Endothelial cell of umbilical vein (primary cell): Measurements from ENCODE around the gene TSPAN17. TPM values are rescaled to one million over a fixed set of nuclear protein-coding genes. Genes with fewer than 3 reads are reported as not detected.
"Not testable (repeated sequence)": the region's sequence is repeated elsewhere in the genome, so short reads cannot be mapped to it uniquely, and the experiment has no call there.

Experiments
- Bru-seq: library from RNA; stranded (reverse); fragments of 400-500 nt; gene quantifications from one replicate; lab custom pipeline; 2021; lab: Mats Ljungman, UMichigan
- BruChase-seq, 2 experiments: library from RNA; stranded (reverse); fragments of 400-500 nt; gene quantifications; one replicate each; lab custom pipeline; 2021; lab: Mats Ljungman, UMichigan
- BruUV-seq: library from RNA; stranded (reverse); fragments of 400-500 nt; replicated peaks from 2 replicates; lab custom pipeline; 2021; lab: Mats Ljungman, UMichigan
- CTCF ChIA-PET: fragments of 300-600, 350-600 bp; sonication (Branson Sonifier 250); formaldehyde crosslinking; loops from one replicate; lab custom pipeline; 2021; ENCODE audit warnings: antibody characterized with exemption, inconsistent platforms; lab: Charles Lee
- POLR2A ChIA-PET: fragments of 300-600, 350-600 bp; sonication (Branson Sonifier 250); formaldehyde crosslinking; loops from one replicate; lab custom pipeline; 2021; ENCODE audit warnings: antibody characterized with exemption, inconsistent platforms; lab: Charles Lee
- DNase-seq: peaks from one replicate; pipeline ENCODE4 v3.0.0-alpha.2; 2011; ENCODE audit warnings: low read depth, low spot score
- FAIRE-seq: peaks from 2 replicates; lab custom pipeline; 2011; peaks lifted over from hg19 to GRCh38; lab: Jason Lieb, UNC
- H2AFZ ChIP-seq: 2 replicates; pipeline ENCODE4 v1.6.0; 2012; ENCODE audit warnings: low read depth, low read length, control low read depth, inconsistent platforms
- H3K27ac ChIP-seq: 2 replicates; pipeline ENCODE4 v1.5.1; 2011; ENCODE audit warnings: low read depth, mild to moderate bottlenecking, control low read depth, low read length, moderate library complexity; ENCODE audit not compliant: insufficient read depth
- H3K27me3 ChIP-seq, 2 experiments: 2 replicates each; pipeline versions ENCODE4 v1.6.0 to v1.6.1; 2011; ENCODE audit warnings: low read length in 2 of 2, mixed read lengths in 1 of 2; ENCODE audit not compliant: control insufficient read depth in 2 of 2, insufficient read depth in 2 of 2
- H3K36me3 ChIP-seq, 2 experiments: 2 replicates in 1 of 2; 3 replicates in 1 of 2; pipeline ENCODE4 v1.5.1; 2011; ENCODE audit warnings: low read length in 2 of 2, mild to moderate bottlenecking in 1 of 2, moderate library complexity in 1 of 2; ENCODE audit not compliant: control insufficient read depth in 2 of 2, insufficient read depth in 2 of 2; ENCODE audit errors: extremely low read depth in 1 of 2
- H3K4me1 ChIP-seq: 3 replicates; pipeline ENCODE4 v1.5.1; 2011; ENCODE audit warnings: mild to moderate bottlenecking, low read length; ENCODE audit not compliant: control insufficient read depth, insufficient read depth; ENCODE audit errors: extremely low read depth
- H3K4me2 ChIP-seq: 2 replicates; pipeline ENCODE4 v1.6.1; 2011; ENCODE audit warnings: low read length, control low read depth, mixed read lengths; ENCODE audit not compliant: insufficient read depth
- H3K4me3 ChIP-seq, 3 experiments: fragments of 200-600 bp in 1 of 3; sonication (generic), shearing (Covaris generic) in 1 of 3; replicated peaks in 1 of 3; 2 replicates each; pipeline ENCODE4 v1.5.1; 2011 to 2016; ENCODE audit warnings: control low read depth in 3 of 3, low read length in 3 of 3, mild to moderate bottlenecking in 2 of 3, inconsistent platforms in 1 of 3, low read depth in 1 of 3, moderate library complexity in 1 of 3; ENCODE audit not compliant: insufficient read depth in 1 of 3
- H3K79me2 ChIP-seq: 2 replicates; pipeline ENCODE4 v1.6.0; 2012; ENCODE audit warnings: low read length, inconsistent platforms; ENCODE audit not compliant: control insufficient read depth, insufficient read depth
- H3K9ac ChIP-seq: replicated peaks from 2 replicates; pipeline ENCODE3; 2011; ENCODE audit warnings: low read length, control low read depth; ENCODE audit not compliant: insufficient read depth; ENCODE audit errors: extremely low read depth
- H3K9me1 ChIP-seq: replicated peaks from 3 replicates; pipeline ENCODE4 v1.6.0; 2011; ENCODE audit warnings: mild to moderate bottlenecking, low read length; ENCODE audit not compliant: control insufficient read depth, insufficient read depth; ENCODE audit errors: extremely low read depth
- H3K9me3 ChIP-seq: replicated peaks from 2 replicates; pipeline ENCODE4 v1.5.1; 2012; ENCODE audit warnings: low read length, inconsistent platforms; ENCODE audit not compliant: control insufficient read depth, insufficient read depth
- H4K20me1 ChIP-seq: replicated peaks from 2 replicates; pipeline ENCODE3; 2011; ENCODE audit warnings: mild to moderate bottlenecking, low read length; ENCODE audit not compliant: control insufficient read depth, insufficient read depth; ENCODE audit errors: extremely low read depth
- EZH2 ChIP-seq: IDR thresholded peaks from 2 replicates; pipeline ENCODE4 v1.6.1; 2012; ENCODE audit warnings: borderline replicate concordance, low read depth, mild to moderate bottlenecking, moderate library complexity, low read length, inconsistent platforms; ENCODE audit not compliant: severe bottlenecking
- FOS ChIP-seq: IDR thresholded peaks from 2 replicates; pipeline ENCODE4 v1.6.1; 2011; ENCODE audit warnings: mild to moderate bottlenecking, low read length, moderate library complexity, borderline replicate concordance; ENCODE audit not compliant: insufficient read depth
- GATA2 ChIP-seq: IDR thresholded peaks from 2 replicates; pipeline ENCODE4 v1.7.0; 2011; ENCODE audit warnings: low read depth, mild to moderate bottlenecking, moderate library complexity, mixed read lengths, low read length; ENCODE audit not compliant: insufficient read length, insufficient read depth
- JUN ChIP-seq: IDR thresholded peaks from 2 replicates; pipeline ENCODE4 v1.6.1; 2011; ENCODE audit warnings: borderline replicate concordance, low read depth; ENCODE audit not compliant: insufficient read length, insufficient read depth
- MYC ChIP-seq: IDR thresholded peaks from one replicate; pipeline ENCODE4 v1.6.1; 2011; ENCODE audit warnings: mild to moderate bottlenecking, low read depth, low read length
- POLR2A ChIP-seq: IDR thresholded peaks from 2 replicates; pipeline ENCODE4 v1.6.1; 2012; ENCODE audit warnings: low read depth, mild to moderate bottlenecking, control low read depth, low read length
- POLR2AphosphoS5 ChIP-seq: IDR thresholded peaks from 2 replicates; pipeline ENCODE4 v1.6.1; 2012; ENCODE audit warnings: low read depth, mild to moderate bottlenecking, control low read depth, low read length, moderate library complexity; ENCODE audit not compliant: insufficient read depth
- dilution Hi-C: fragments of 300-500 bp; cut with MboI; formaldehyde crosslinking; loops from one replicate; pipeline ENCODE4 v1.15.0; 2019; ENCODE audit warnings: low sequenced_read_pairs; ENCODE audit not compliant: extremely low pct_ligation_motif_present
- intact Hi-C: fragments of 100-400 bp; cut with micrococcal nuclease; formaldehyde crosslinking; loops from one replicate; pipeline ENCODE4 v1.10.0; 2022
- long read RNA-seq: library from polyadenylated mRNA; stranded (forward); transcript quantifications from one replicate; pipeline ENCODE4 v2.0.0, GENCODE V29; 2021
- polyA minus RNA-seq, 3 experiments: library from RNA; depleted of rRNA, polyadenylated mRNA; stranded (reverse); fragments of >200 nt; gene quantifications; 1 replicate in 1 of 3; 2 replicates in 2 of 3; pipeline ENCODE4 v1.2.3, GENCODE V29; 2011
- polyA plus RNA-seq, 4 experiments: library from polyadenylated mRNA; depleted of rRNA in 3 of 4; stranded (reverse) in 3 of 4; unstranded in 1 of 4; fragments of >200 nt; gene quantifications; 2 replicates each; pipeline versions ENCODE4 v1.2.1 to v1.2.3, GENCODE V29; 2011 to 2012; ENCODE audit warnings: missing spikeins in 1 of 4
- total RNA-seq: library from RNA; stranded (reverse); gene quantifications from 2 replicates; pipeline ENCODE4 v1.2.3, GENCODE V29; 2021
- TF ChIP-seq, protein P1 (sequence below): IDR thresholded peaks from 2 replicates; pipeline ENCODE4 v1.6.1; 2011; ENCODE audit not compliant: insufficient read depth, insufficient read length
- TF ChIP-seq, protein P2 (sequence below), 2 donors: IDR thresholded peaks; 1 replicate in 1 of 2; 2 replicates in 1 of 2; pipeline ENCODE4 v1.5.1; 2011; ENCODE audit warnings: low read length in 2 of 2, mild to moderate bottlenecking in 2 of 2, moderate library complexity in 2 of 2, control low read depth in 1 of 2, inconsistent platforms in 1 of 2, low read depth in 1 of 2; ENCODE audit not compliant: insufficient read depth in 1 of 2; ENCODE audit errors: extremely low read depth in 1 of 2

TSPAN17 gene, protein sequence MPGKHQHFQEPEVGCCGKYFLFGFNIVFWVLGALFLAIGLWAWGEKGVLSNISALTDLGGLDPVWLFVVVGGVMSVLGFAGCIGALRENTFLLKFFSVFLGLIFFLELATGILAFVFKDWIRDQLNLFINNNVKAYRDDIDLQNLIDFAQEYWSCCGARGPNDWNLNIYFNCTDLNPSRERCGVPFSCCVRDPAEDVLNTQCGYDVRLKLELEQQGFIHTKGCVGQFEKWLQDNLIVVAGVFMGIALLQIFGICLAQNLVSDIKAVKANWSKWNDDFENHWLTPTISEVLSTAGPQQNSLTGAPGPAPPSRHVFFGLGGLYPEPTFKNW
- total RNA-seq = 55.9 and 57.0 TPM in 2 replicates
- 64.1 and 73.3 TPM in 2 replicates for polyA plus RNA-seq
- polyA plus RNA-seq (2011; cell fraction: cytosol; rRNA removed) = 45.0 and 54.0 TPM in 2 replicates
- polyA plus RNA-seq (2011; cell fraction: nucleus; rRNA removed) = 85.7 and 95.0 TPM in 2 replicates
- 54.6 and 56.8 TPM in 2 replicates for polyA plus RNA-seq (2012)
- 91.1 and 94.5 TPM in 2 replicates for polyA minus RNA-seq
- 12.0 TPM for polyA minus RNA-seq (2011; cell fraction: cytosol; rRNA and poly(A)+ RNA removed)
- 30.8 and 33.2 TPM in 2 replicates for polyA minus RNA-seq (2011; cell fraction: nucleus; rRNA and poly(A)+ RNA removed)
- percentile 55 among the genes with signal in this experiment for Bru-seq, nascent RNA
- percentile 89 among the genes with signal in this experiment for BruChase-seq, experiment 1, labeled RNA remaining after a 6-hour chase
- percentile 80 among the genes with signal in this experiment for BruChase-seq, experiment 2, labeled RNA remaining after a 2-hour chase
- long read RNA-seq, transcript TSPAN17-207 (9 exons, 2,457 nt) = major isoform, 7 of 32 reads
- long read RNA-seq, partial matches to known transcripts = 23 of 32 reads
- long read RNA-seq, other reads (novel, unspliced or antisense) = 1 of 32 reads

DNA sequence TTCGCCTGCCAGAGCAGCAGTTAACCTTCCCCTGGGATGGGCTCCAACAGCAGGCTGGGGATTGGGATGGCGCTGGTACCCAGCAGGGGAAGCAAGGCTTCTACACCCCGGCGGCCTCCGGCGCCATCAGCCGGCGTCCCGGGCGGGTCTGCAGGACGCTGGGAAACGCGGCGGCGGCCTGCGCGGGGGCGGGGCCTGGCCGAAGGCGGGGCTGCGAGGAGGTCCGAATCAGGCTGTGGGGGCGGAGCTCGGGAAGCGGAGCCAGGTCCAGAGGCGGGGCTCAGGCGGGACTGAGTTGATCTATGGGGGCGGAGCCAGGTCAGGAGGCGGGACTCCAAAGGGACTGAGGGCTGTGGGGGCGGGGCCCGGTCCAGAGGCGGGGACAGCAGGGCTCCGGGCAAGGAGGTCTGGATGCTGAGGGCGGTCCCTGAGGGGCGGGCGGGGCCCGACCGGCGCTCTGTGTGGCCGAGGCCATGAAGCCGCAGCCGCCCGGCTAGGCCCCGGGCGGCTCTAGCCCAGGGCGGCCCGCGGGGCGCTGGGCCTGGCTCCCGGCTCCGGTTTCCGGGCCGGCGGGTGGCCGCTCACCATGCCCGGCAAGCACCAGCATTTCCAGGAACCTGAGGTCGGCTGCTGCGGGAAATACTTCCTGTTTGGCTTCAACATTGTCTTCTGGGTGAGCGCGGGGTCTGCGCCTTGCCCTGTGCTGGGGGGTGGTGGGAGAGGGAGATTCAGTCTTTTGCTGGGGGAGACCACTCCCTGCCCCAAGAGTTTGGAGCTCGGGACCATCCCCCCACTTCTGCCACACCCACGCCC lies at the start of gene TSPAN17:
Gene TSPAN17 (plus strand): TSS at position 455 of the 813 bp plus-strand sequence. CDS start 132 bp downstream, at position 587.
- dilution Hi-C loops = no loop called here
- H3K9ac ChIP-seq = peak within 1 kb of the TSS; percentile 62
- DNase-seq (peak; percentile 99), FAIRE-seq (peak; percentile 96)
- H3K9me1 ChIP-seq = no peaks in the 10 kb centered on the region
- CTCF ChIA-PET = interaction anchor here (0.6 to 2.4 kb wide), 13 partner anchors 11 to 917 kb away, joined by 3 to 20 read pairs (median 5); partner anchors contain the start of genes EIF4E1B and SNCB
- intact Hi-C loops = loop anchor here (1.0 to 2.0 kb wide), 5 partner anchors 28 to 259 kb away; partner anchors contain the start of genes HIGD2A, NOP16 and RNF44
- H3K27ac ChIP-seq = peak within 1 kb of the TSS; percentile 0
- no peaks in the 10 kb centered on the region for H3K9me3 ChIP-seq
- H3K4me1 ChIP-seq = peaks cover 12% of the 10 kb centered on the region
- POLR2A ChIA-PET = interaction anchor here (0.9 to 1.6 kb wide), 3 partner anchors 13 to 110 kb away, joined by 3 to 4 read pairs (median 3); partner anchors contain the start of gene RNF44
- no peak for TF ChIP-seq JUN
- no peak for TF ChIP-seq MYC
- TF ChIP-seq, protein P1, sequence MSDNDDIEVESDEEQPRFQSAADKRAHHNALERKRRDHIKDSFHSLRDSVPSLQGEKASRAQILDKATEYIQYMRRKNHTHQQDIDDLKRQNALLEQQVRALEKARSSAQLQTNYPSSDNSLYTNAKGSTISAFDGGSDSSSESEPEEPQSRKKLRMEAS = no peak
- TF ChIP-seq EZH2 = no peak
- TF ChIP-seq, protein P2, sequence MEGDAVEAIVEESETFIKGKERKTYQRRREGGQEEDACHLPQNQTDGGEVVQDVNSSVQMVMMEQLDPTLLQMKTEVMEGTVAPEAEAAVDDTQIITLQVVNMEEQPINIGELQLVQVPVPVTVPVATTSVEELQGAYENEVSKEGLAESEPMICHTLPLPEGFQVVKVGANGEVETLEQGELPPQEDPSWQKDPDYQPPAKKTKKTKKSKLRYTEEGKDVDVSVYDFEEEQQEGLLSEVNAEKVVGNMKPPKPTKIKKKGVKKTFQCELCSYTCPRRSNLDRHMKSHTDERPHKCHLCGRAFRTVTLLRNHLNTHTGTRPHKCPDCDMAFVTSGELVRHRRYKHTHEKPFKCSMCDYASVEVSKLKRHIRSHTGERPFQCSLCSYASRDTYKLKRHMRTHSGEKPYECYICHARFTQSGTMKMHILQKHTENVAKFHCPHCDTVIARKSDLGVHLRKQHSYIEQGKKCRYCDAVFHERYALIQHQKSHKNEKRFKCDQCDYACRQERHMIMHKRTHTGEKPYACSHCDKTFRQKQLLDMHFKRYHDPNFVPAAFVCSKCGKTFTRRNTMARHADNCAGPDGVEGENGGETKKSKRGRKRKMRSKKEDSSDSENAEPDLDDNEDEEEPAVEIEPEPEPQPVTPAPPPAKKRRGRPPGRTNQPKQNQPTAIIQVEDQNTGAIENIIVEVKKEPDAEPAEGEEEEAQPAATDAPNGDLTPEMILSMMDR (IDR thresholded peaks at IDR 0.05; ENCODE audit: extremely low read depth in 1 of 2, insufficient read depth in 1 of 2, low read depth in 1 of 2, low read length in 2 of 2) = peak in 1 of 2 donors; percentile 10
- peak; percentile 98 for TF ChIP-seq POLR2A
- peak; percentile 93 for TF ChIP-seq POLR2AphosphoS5
- no peak for TF ChIP-seq FOS
- no peak for TF ChIP-seq GATA2
- H3K36me3 ChIP-seq = no peaks in the 10 kb centered on the region
- H3K79me2 ChIP-seq = peaks cover 9% of the 10 kb centered on the region
- no TSS peak for BruUV-seq
- peak within 1 kb of the TSS; percentile 68 for H3K4me2 ChIP-seq
- H4K20me1 ChIP-seq = no peaks in the 10 kb centered on the region
- H3K4me3 ChIP-seq = peak within 1 kb of the TSS; percentile 29 to 51 (median 50)
- peak within 1 kb of the TSS; percentile 62 for H2AFZ ChIP-seq
- no peaks in the 10 kb centered on the region for H3K27me3 ChIP-seq

DNA sequence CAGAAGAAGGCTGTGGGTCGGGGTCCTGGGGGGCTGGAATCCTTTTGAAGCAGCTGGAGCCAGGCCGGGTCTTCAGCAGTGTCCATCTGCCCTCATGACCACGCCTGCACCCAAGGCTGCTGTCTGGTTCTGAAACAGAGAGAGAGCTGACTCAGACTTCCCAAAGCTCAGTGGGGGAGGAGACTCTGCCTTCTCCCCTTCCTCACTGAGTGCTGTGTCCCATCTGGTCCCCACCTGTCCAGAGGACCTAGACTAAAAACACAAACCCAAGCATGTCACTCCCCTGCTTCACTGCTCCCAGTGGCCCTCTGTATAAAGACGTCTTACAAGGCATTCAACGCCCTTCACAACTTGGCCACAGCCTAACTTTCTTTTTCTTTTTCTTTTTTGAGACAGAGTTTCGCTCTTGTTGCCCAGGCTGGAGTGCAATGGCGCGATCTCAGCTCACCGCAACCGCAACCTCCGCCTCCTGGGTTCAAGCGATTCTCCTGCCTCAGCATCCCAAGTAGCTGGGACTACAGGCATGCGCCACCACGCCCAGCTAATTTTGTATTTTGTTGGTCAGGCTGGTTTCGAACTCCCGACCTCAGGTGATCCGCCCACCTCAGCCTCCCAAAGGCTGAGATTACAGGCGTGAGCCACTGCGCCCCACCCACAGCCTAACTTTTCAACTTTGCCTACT lies 47.4 kb upstream of the TSPAN17 start:
- H3K9me1 ChIP-seq, H2AFZ ChIP-seq, intact Hi-C loops, POLR2A ChIA-PET, H3K4me2 ChIP-seq, H3K9ac ChIP-seq, H3K27ac ChIP-seq, dilution Hi-C loops, H3K9me3 ChIP-seq, H4K20me1 ChIP-seq, H3K79me2 ChIP-seq, BruUV-seq, FAIRE-seq, H3K4me3 ChIP-seq, H3K36me3 ChIP-seq, DNase-seq, H3K4me1 ChIP-seq, H3K27me3 ChIP-seq: not testable (repeated sequence)
- CTCF ChIA-PET = interaction anchor here (1.0 kb wide), 1 partner anchor 9 kb away, joined by 4 read pairs; no protein-coding TSS in a partner anchor
